ENCODE results near the gene MAP3K15.

DNA sequence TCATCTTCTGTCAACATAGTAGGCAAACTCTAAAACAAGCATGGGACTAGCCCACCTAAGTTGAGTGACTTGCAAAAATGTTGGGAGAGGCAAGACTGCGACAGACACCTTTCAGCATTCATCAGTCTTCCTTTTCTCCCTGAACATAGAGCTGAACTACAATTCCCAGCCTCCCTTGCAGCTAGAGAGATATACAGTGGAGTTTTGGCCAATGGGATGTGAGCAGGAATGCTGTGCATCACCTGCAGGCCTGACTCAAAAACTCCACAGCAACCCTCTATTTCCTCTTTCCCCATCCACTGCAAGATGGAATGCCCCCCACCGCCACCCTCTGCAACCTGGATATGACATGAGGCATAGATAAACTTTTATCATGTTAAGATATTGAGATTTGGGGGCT lies 105.0 kb downstream of the MAP3K15 start:
- TF ChIP-seq EZH2phosphoT487 (IDR thresholded peaks at IDR 0.05; ENCODE audit: insufficient read depth, low read depth) (no peak), EZH2 (IDR thresholded peaks at IDR 0.05; ENCODE audit: insufficient read depth, poor library complexity, severe bottlenecking) (no peak)

All from GM23248 (cell line).